ENCODE data around the gene NR3C1. TPM values are rescaled to one million over a fixed set of nuclear protein-coding genes. Genes with fewer than 3 reads are reported as not detected.
A peak's percentile ranks its signal among the peaks of the same experiment; 100 is the strongest.

NR3C1 gene
- total and polyA plus RNA-seq, 2 of the 4 experiments (the other 2 are of a cell fraction): 13.7 to 77.4 TPM

GRCh38 chr5:143302341-143303045, 101.0 kb downstream of the NR3C1 start:
- H4K91ac ChIP-seq (ENCODE audit: insufficient read depth, low read depth, low read length): no peak overlapping the region
- no peak overlapping the region for H4K5ac ChIP-seq (ENCODE audit: low read depth, low read length)
- H3K9ac ChIP-seq (ENCODE audit: low read depth, low read length): no peak overlapping the region
- H3K9me1 ChIP-seq (ENCODE audit: insufficient read depth, low read length): peaks cover 10% of the 10 kb centered on the region
- no peak overlapping the region for H2AK5ac ChIP-seq (ENCODE audit: low read depth, low read length)
- no peak overlapping the region for H3K4me3 ChIP-seq (ENCODE audit: insufficient read depth, low read depth, low read length)
- BruUV-seq (replicated peaks): no TSS peak
- no peaks in the 10 kb centered on the region for H3K27me3 ChIP-seq (ENCODE audit: control insufficient read depth, insufficient read depth, low read length)
- TF ChIP-seq SMC3 (IDR thresholded peaks at IDR 0.05; ENCODE audit: low read depth, low read length) (no peak), MXI1 (IDR thresholded peaks at IDR 0.05; ENCODE audit: borderline replicate concordance, low read depth, low read length) (no peak), BHLHE40 (IDR thresholded peaks at IDR 0.05; ENCODE audit: low read depth, low read length) (no peak), CEBPB (IDR thresholded peaks at IDR 0.05; ENCODE audit: low read depth, low read length) (no peak), CTCF (conservative IDR thresholded peaks at IDR 0.05; ENCODE audit: low read depth, low read length) (no peak), MAZ (IDR thresholded peaks at IDR 0.05; ENCODE audit: borderline replicate concordance, low read depth, low read length) (no peak), ELK1 (IDR thresholded peaks at IDR 0.05; ENCODE audit: borderline replicate concordance, low read depth, low read length) (no peak), RAD21 (IDR thresholded peaks at IDR 0.05; ENCODE audit: low read length) (no peak), POLR2A (IDR thresholded peaks at IDR 0.05; ENCODE audit: low read depth, low read length) (no peak), USF2 (IDR thresholded peaks at IDR 0.05; ENCODE audit: low read depth, low read length) (no peak), MAFK (IDR thresholded peaks at IDR 0.05; ENCODE audit: low read depth, low read length) (no peak), CHD1 (IDR thresholded peaks at IDR 0.05; ENCODE audit: low read depth, low read length) (no peak), RFX5 (IDR thresholded peaks at IDR 0.05; ENCODE audit: low read depth, low read length) (no peak)
- H2AK9ac ChIP-seq (replicated peaks; ENCODE audit: low read depth, low read length, poor library complexity): no peak overlapping the region
- no peaks in the 10 kb centered on the region for H3K4me1 ChIP-seq (ENCODE audit: control insufficient read depth, insufficient read depth, low read length)
- H3K23ac ChIP-seq (ENCODE audit: low read depth, low read length): no peak overlapping the region
- no peak overlapping the region for H2BK20ac ChIP-seq (ENCODE audit: low read depth, low read length)
- no peak overlapping the region for H2BK120ac ChIP-seq (ENCODE audit: low read depth, low read length)
- DNase-seq: no peak
- no peak overlapping the region for H4K8ac ChIP-seq (ENCODE audit: low read depth in 2 of 2, low read length in 2 of 2)
- peaks cover 14 to 52% of the 10 kb centered on the region in 2 experiments for H3K79me1 ChIP-seq (ENCODE audit: low read depth in 1 of 2, low read length in 2 of 2)
- ChIA-PET POLR2A (ENCODE audit: unreplicated experiment) (no interaction called here), CTCF (no interaction called here)
- H3K18ac ChIP-seq (ENCODE audit: low read depth, low read length): no peak overlapping the region
- H3K14ac ChIP-seq (replicated peaks; ENCODE audit: low read depth, low read length): no peak overlapping the region
- ATAC-seq (ENCODE audit: low read depth): no peak
- no peaks in the 10 kb centered on the region for H4K20me1 ChIP-seq (ENCODE audit: insufficient read depth, low read length)
- H3K27ac ChIP-seq (ENCODE audit: insufficient read depth, low read length): no peak overlapping the region
- no peak overlapping the region for H3K4me2 ChIP-seq (ENCODE audit: low read depth, low read length)
- no peak overlapping the region for H3K56ac ChIP-seq (ENCODE audit: extremely low read depth, insufficient read depth, low read length)
- H2BK15ac ChIP-seq (ENCODE audit: low read depth, low read length): no peak overlapping the region
- no peaks in the 10 kb centered on the region; the same call in 1 of the 2 replicates for H3K9me3 ChIP-seq (ENCODE audit: control insufficient read depth, insufficient read depth, low read length)
- no peak overlapping the region for H2AFZ ChIP-seq (replicated peaks; ENCODE audit: low read length, poor library complexity)
- no peak overlapping the region for H3K4ac ChIP-seq (ENCODE audit: low read depth, low read length)
- intact Hi-C loops (cut with micrococcal nuclease): no loop called here
- dilution Hi-C loops (cut with HindIII; ENCODE audit: low sequenced_read_pairs, unreplicated experiment): no loop called here
- in situ Hi-C loops (cut with MboI; ENCODE audit: low sequenced_read_pairs): no loop called here
- H3K36me3 ChIP-seq (ENCODE audit: control insufficient read depth, insufficient read depth, low read length): peaks cover 11% of the 10 kb centered on the region
- H2BK5ac ChIP-seq (ENCODE audit: low read depth, low read length, poor library complexity, severe bottlenecking): peak overlapping the region; percentile 71
